ENCODE results near the gene CACNA1S. TPM values are rescaled to one million over a fixed set of nuclear protein-coding genes. Genes with fewer than 3 reads are reported as not detected.

The CACNA1S gene
- total and polyA plus RNA-seq, 2 of the 8 experiments (the other 6 are each of a cell fraction or from before 2014, with no cell fraction given) = 0.06 TPM; not detected in 1

DNA sequence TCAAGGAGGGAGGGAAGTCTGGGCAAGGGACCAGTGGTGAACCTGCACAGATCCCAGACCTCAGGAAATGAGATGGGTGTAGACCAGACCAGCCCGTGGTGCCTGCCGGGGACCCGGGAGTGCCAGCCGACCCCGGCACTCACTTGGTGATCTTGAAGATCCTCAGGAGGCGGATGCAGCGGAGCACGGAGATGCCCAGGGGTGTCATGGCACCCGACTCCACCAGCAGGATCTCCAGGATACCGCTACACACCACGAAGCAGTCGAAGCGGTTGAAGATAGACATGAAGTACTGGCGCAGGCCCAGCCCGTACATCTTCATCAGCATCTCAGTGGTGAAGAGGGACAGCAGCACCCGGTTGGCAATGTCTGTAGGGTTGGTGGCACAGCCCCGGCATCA is 34.5 kb downstream of the CACNA1S start:
- Histone ChIP-seq H3K23ac (ENCODE audit: insufficient read length) (no peak overlapping the region), H3K9me3 (ENCODE audit: insufficient read depth in 2 of 2, low read depth in 1 of 2, low read length in 1 of 2) (no peaks in the 10 kb centered on the region), H3K18ac (ENCODE audit: extremely low read depth, low read length) (no peak overlapping the region), H3K4me1 (replicated peaks in 1 of 4; ENCODE audit: control insufficient read depth in 3 of 4, insufficient read depth in 4 of 4, low read length in 3 of 4) (no peaks in the 10 kb centered on the region), H3K36me3 (ENCODE audit: control insufficient read depth in 2 of 4, insufficient read depth in 4 of 4, low read length in 3 of 4) (no peaks in the 10 kb centered on the region), H3K79me2 (ENCODE audit: control insufficient read depth in 1 of 2, insufficient read depth in 2 of 2, low read length in 2 of 2) (no peaks in the 10 kb centered on the region), H4K8ac (ENCODE audit: extremely low read depth, insufficient read depth, low read length) (no peak overlapping the region), H3K4me2 (ENCODE audit: insufficient read depth in 1 of 2, low read depth in 2 of 2, low read length in 2 of 2) (no peak overlapping the region), H4K91ac (replicated peaks; ENCODE audit: insufficient read length, low read length) (no peak overlapping the region), H2AK5ac (ENCODE audit: low read depth, low read length) (no peak overlapping the region), H4K20me1 (replicated peaks in 1 of 2; ENCODE audit: control insufficient read depth in 1 of 2, insufficient read depth in 2 of 2, low read length in 2 of 2) (no peaks in the 10 kb centered on the region), H3K4me3 (ENCODE audit: extremely low read depth in 1 of 4, insufficient read depth in 2 of 4, low read depth in 3 of 4, low read length in 4 of 4) (no peak overlapping the region), H3K56ac (replicated peaks; ENCODE audit: insufficient read length, low read depth, low read length) (no peak overlapping the region), H3K79me1 (ENCODE audit: low read depth, low read length) (no peaks in the 10 kb centered on the region), H4K5ac (ENCODE audit: insufficient read length, low read depth, low read length) (no peak overlapping the region), H3K14ac (ENCODE audit: insufficient read length) (no peak overlapping the region), H3K23me2 (ENCODE audit: low read depth, low read length) (no peaks in the 10 kb centered on the region), H3K27ac (ENCODE audit: low read depth, low read length) (no peak overlapping the region), H2AFZ (ENCODE audit: low read length) (no peak overlapping the region), H3K27me3 (replicated peaks in 1 of 4; ENCODE audit: control insufficient read depth in 3 of 4, extremely low read depth in 1 of 4, insufficient read depth in 3 of 4, low read length in 3 of 4) (no peaks in the 10 kb centered on the region), H3K9ac (replicated peaks in 1 of 4; ENCODE audit: extremely low read depth in 1 of 4, low read depth in 3 of 4, low read length in 3 of 4) (no peak overlapping the region), H2BK5ac (ENCODE audit: low read depth, low read length) (no peak overlapping the region), H2BK20ac (ENCODE audit: low read length) (no peak overlapping the region), H2BK12ac (ENCODE audit: low read depth, low read length) (no peak overlapping the region), H3K4ac (replicated peaks; ENCODE audit: insufficient read length, low read depth, low read length) (no peak overlapping the region), H2BK15ac (ENCODE audit: low read length) (no peak overlapping the region), H2BK120ac (replicated peaks; ENCODE audit: low read depth, low read length) (no peak overlapping the region)
- POLR2A ChIA-PET (ENCODE audit: partially characterized antibody) = no interaction called here
- FAIRE-seq (no peak), DNase-seq (ENCODE audit: low read depth in 1 of 2, low spot score in 2 of 2) (no peak)
- WGBS, 2 experiments (ENCODE audit: extremely low coverage in 1 of 2, insufficient coverage in 1 of 2, insufficient read length in 1 of 2, insufficient replicate concordance in 2 of 2, low coverage in 1 of 2, low lambda C conversion rate in 2 of 2, missing lambda C conversion rate in 1 of 2) = 93% methylated on average over 17 of the region's 17 CpGs; no CpG with 5 or more reads in 1 of the 2 experiments
- CTCF ChIA-PET (ENCODE audit: partially characterized antibody) = interaction anchor here (0.8 to 10.0 kb wide), 7 partner anchors 9 to 98 kb away, joined by 3 to 343 read pairs (median 4); partner anchors contain the start of gene CACNA1S
- TF ChIP-seq GABPA (IDR thresholded peaks at IDR 0.05; ENCODE audit: borderline replicate concordance, insufficient read depth, low read length) (no peak), CHD1 (IDR thresholded peaks at IDR 0.05; ENCODE audit: low read depth, low read length) (no peak), RXRA (IDR thresholded peaks at IDR 0.05; ENCODE audit: insufficient read depth, low read depth, low read length) (no peak), POLR2AphosphoS5 (IDR thresholded peaks at IDR 0.05; ENCODE audit: low read depth, low read length) (no peak), JUND (IDR thresholded peaks at IDR 0.05; ENCODE audit: low read length) (no peak), POLR2A (IDR thresholded peaks at IDR 0.05; ENCODE audit: control extremely low read depth in 1 of 2, low read depth in 2 of 2, low read length in 2 of 2) (no peak), RAD21 (IDR thresholded peaks at IDR 0.05 in 1 of 2, conservative IDR thresholded peaks at IDR 0.05 in 1 of 2; ENCODE audit: low read depth in 2 of 2, low read length in 2 of 2) (no peak), SUZ12 (IDR thresholded peaks at IDR 0.05; ENCODE audit: low read length) (no peak), SP1 (IDR thresholded peaks at IDR 0.05; ENCODE audit: low read depth, low read length) (no peak), TAF7 (optimal IDR thresholded peaks at IDR 0.05; ENCODE audit: borderline replicate concordance, low read depth, low read length) (no peak), PHF8 (conservative IDR thresholded peaks at IDR 0.05; ENCODE audit: low read depth, low read length) (no peak), ASH2L (IDR thresholded peaks at IDR 0.05; ENCODE audit: low read length) (no peak), HDAC6 (IDR thresholded peaks at IDR 0.05; ENCODE audit: low read depth, low read length) (no peak)
- TF ChIP-seq, protein P1, sequence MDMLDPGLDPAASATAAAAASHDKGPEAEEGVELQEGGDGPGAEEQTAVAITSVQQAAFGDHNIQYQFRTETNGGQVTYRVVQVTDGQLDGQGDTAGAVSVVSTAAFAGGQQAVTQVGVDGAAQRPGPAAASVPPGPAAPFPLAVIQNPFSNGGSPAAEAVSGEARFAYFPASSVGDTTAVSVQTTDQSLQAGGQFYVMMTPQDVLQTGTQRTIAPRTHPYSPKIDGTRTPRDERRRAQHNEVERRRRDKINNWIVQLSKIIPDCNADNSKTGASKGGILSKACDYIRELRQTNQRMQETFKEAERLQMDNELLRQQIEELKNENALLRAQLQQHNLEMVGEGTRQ (IDR thresholded peaks at IDR 0.05; ENCODE audit: low read length) = no peak

Measured in H1 (cell line).